BJ (cell line): Measurements from ENCODE around the gene FBLIM1. TPM values are rescaled to one million over a fixed set of nuclear protein-coding genes. Genes with fewer than 3 reads are reported as not detected.

Experiments used
- CTCF ChIA-PET: fragments of 350-600 bp; formaldehyde crosslinking; extraction: SDS; loops from one replicate; lab custom pipeline; 2021; ENCODE audit warnings: antibody characterized with exemption, inconsistent platforms; lab: Yijun Ruan, JAX
- POLR2A ChIA-PET: fragments of 300-600 bp; sonication (Branson Sonifier 250); formaldehyde crosslinking; extraction: SDS; loops from one replicate; lab custom pipeline; 2021; ENCODE audit warnings: antibody characterized with exemption; lab: Charles Lee
- DNase-seq: peaks from one replicate; pipeline ENCODE4 v3.0.0-alpha.2; 2011; ENCODE audit warnings: low read depth
- H3K27me3 ChIP-seq: 2 replicates; pipeline ENCODE4 v1.6.0; 2011; ENCODE audit warnings: low read length; ENCODE audit not compliant: control insufficient read depth, insufficient read depth
- H3K36me3 ChIP-seq: 2 replicates; pipeline ENCODE4 v1.5.1; 2011; ENCODE audit warnings: low read length; ENCODE audit not compliant: control insufficient read depth, insufficient read depth
- H3K4me3 ChIP-seq: 2 replicates; pipeline ENCODE4 v1.5.1; 2011; ENCODE audit warnings: low read depth, mild to moderate bottlenecking, control low read depth, low read length
- CTCF ChIP-seq: IDR thresholded peaks from 2 replicates; pipeline ENCODE4 v1.5.1; 2011; ENCODE audit warnings: low read depth, mild to moderate bottlenecking, control low read depth, inconsistent platforms, low read length, moderate library complexity; ENCODE audit not compliant: insufficient read depth
- polyA plus RNA-seq: library from polyadenylated mRNA; depleted of rRNA; stranded (reverse); fragments of >200 nt; gene quantifications from 2 replicates; pipeline ENCODE4 v1.2.3, GENCODE V29; 2011

Gene FBLIM1
- polyA plus RNA-seq, 1 experiment, result 254 TPM

- ChIA-PET POLR2A (no interaction called here), CTCF (no interaction called here)
- TF ChIP-seq CTCF, result no peak
- Histone ChIP-seq H3K36me3 (peaks cover 41% of the 10 kb centered on the region), H3K4me3 (no peak overlapping the region), H3K27me3 (no peaks in the 10 kb centered on the region)
- no peak for DNase-seq
Measured at GRCh38 chr1:15734296-15734695, 24.3 kb upstream of the FBLIM1 start.

- ChIA-PET POLR2A (no interaction called here), CTCF (interaction anchor here (0.6 to 9.4 kb wide), 2 partner anchors 141 to 215 kb away, joined by 3 to 104 read pairs; no protein-coding TSS in a partner anchor)
- H3K4me3 ChIP-seq, result no peak overlapping the region
- no peak for DNase-seq
- no peak for TF ChIP-seq CTCF
- H3K36me3 ChIP-seq, result peaks cover 38% of the 10 kb centered on the region
- no peaks in the 10 kb centered on the region for H3K27me3 ChIP-seq
Measured at GRCh38 chr1:15734901-15735300, 23.7 kb upstream of the FBLIM1 start.

GRCh38 chr1:15735304-15736037 is 23.1 kb upstream of the FBLIM1 start:
- DNase-seq, result no peak
- ChIA-PET CTCF (interaction anchor here (0.6 to 9.4 kb wide), 2 partner anchors 141 to 216 kb away, joined by 3 to 104 read pairs; no protein-coding TSS in a partner anchor), POLR2A (no interaction called here)
- H3K36me3 ChIP-seq, result peaks cover 37% of the 10 kb centered on the region
- H3K27me3 ChIP-seq, result no peaks in the 10 kb centered on the region
- TF ChIP-seq CTCF, result no peak
- no peak overlapping the region for H3K4me3 ChIP-seq

- Histone ChIP-seq H3K36me3 (peaks cover 29% of the 10 kb centered on the region), H3K27me3 (no peaks in the 10 kb centered on the region), H3K4me3 (no peak within 1 kb of the TSS)
- 0 out of 2 replicates have a peak, but pooled peaks have one; percentile 1 for TF ChIP-seq CTCF
- no peak for DNase-seq
- ChIA-PET POLR2A (no interaction called here), CTCF (interaction anchor here (0.6 to 9.4 kb wide), 2 partner anchors 39 to 142 kb away, joined by 3 to 104 read pairs; no protein-coding TSS in a partner anchor)
Measured at GRCh38 chr1:15736038-15736891, 22.3 kb upstream of the FBLIM1 start, which contains the start of gene SLC25A34. TSS of gene SLC25A34 (plus strand) at chr1:15736258. CDS start at chr1:15736486, 228 bp downstream.

- ChIA-PET CTCF (interaction anchor here (0.9 to 9.4 kb wide), 3 partner anchors 15 to 143 kb away, joined by 3 to 104 read pairs (median 3); no protein-coding TSS in a partner anchor), POLR2A (no interaction called here)
- H3K36me3 ChIP-seq, result peaks cover 24% of the 10 kb centered on the region
- no peak overlapping the region for H3K4me3 ChIP-seq
- no peak for DNase-seq
- H3K27me3 ChIP-seq, result no peaks in the 10 kb centered on the region
- TF ChIP-seq CTCF, result no peak
Measured at GRCh38 chr1:15736892-15737261, 21.7 kb upstream of the FBLIM1 start.
